ENCODE data around the gene KRT77.

- TF ChIP-seq, protein P1, sequence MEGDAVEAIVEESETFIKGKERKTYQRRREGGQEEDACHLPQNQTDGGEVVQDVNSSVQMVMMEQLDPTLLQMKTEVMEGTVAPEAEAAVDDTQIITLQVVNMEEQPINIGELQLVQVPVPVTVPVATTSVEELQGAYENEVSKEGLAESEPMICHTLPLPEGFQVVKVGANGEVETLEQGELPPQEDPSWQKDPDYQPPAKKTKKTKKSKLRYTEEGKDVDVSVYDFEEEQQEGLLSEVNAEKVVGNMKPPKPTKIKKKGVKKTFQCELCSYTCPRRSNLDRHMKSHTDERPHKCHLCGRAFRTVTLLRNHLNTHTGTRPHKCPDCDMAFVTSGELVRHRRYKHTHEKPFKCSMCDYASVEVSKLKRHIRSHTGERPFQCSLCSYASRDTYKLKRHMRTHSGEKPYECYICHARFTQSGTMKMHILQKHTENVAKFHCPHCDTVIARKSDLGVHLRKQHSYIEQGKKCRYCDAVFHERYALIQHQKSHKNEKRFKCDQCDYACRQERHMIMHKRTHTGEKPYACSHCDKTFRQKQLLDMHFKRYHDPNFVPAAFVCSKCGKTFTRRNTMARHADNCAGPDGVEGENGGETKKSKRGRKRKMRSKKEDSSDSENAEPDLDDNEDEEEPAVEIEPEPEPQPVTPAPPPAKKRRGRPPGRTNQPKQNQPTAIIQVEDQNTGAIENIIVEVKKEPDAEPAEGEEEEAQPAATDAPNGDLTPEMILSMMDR (conservative IDR thresholded peaks at IDR 0.05 in 1 of 2, IDR thresholded peaks at IDR 0.05 in 1 of 2; ENCODE audit: low read depth in 1 of 2, low read length in 2 of 2): no peak
- TF ChIP-seq EZH2 (IDR thresholded peaks at IDR 0.05; ENCODE audit: low read length, missing control alignments): no peak
These were observed 23.7 kb upstream of the KRT77 start for GRCh38 chr12:52727037-52727436.
